Right lobe of liver (tissue), 6 donors: ENCODE measurements around the gene NIFK. TPM values are rescaled to one million over a fixed set of nuclear protein-coding genes. Genes with fewer than 3 reads are reported as not detected.

Experiments
- ATAC-seq, 4 donors: fragments of 200-7000 bp; cut with Tn5 transposase; one replicate each; pipeline ENCODE4 v1.9.1; 2020; ENCODE audit warnings: mild to moderate bottlenecking in 4 of 4, moderate library complexity in 4 of 4
- DNase-seq, 3 donors: peaks; one replicate each; pipeline ENCODE4 v3.0.0-alpha.2; 2020
- H3K27ac ChIP-seq, 3 donors: fragments of 200-600 bp; one replicate each; pipeline ENCODE4 v1.8.0; 2022
- H3K27me3 ChIP-seq, 2 donors: fragments of 200-600 bp; one replicate each; pipeline ENCODE4 v1.8.0; 2022
- H3K36me3 ChIP-seq, 4 donors: fragments of 200-600 bp; sonication (generic) in 1 of 4; one replicate each; pipeline versions ENCODE4 v1.5.1 to v1.8.0; 2017 to 2022; ENCODE audit warnings: control low read depth in 1 of 4
- H3K4me1 ChIP-seq, 4 donors: fragments of 200-600 bp; sonication (generic) in 1 of 4; one replicate each; pipeline versions ENCODE4 v1.5.1 to v1.8.0; 2017 to 2022; ENCODE audit warnings: control low read depth in 1 of 4
- H3K4me3 ChIP-seq, 3 donors: fragments of 200-600 bp; one replicate each; pipeline ENCODE4 v1.8.0; 2022
- H3K9me3 ChIP-seq, 4 donors: fragments of 200-600 bp; sonication (generic) in 1 of 4; one replicate each; pipeline versions ENCODE4 v1.5.1 to v1.8.0; 2017 to 2022; ENCODE audit warnings: control low read depth in 1 of 4
- POLR2A ChIP-seq: fragments of 450-650 bp; IDR thresholded peaks from one replicate; pipeline ENCODE4 v1.6.1; 2017; ENCODE audit warnings: antibody characterized with exemption, mild to moderate bottlenecking
- WGBS: methylation state at CpG from one replicate; pipeline ENCODE4 v1.1.6; 2018; ENCODE audit warnings: low coverage, low lambda C conversion rate; ENCODE audit not compliant: insufficient coverage; ENCODE audit errors: missing lambda C conversion rate; 5-methylcytosine and 5-hydroxymethylcytosine counted together
- intact Hi-C, 2 donors: fragments of 100-400 bp; cut with DNase I; formaldehyde crosslinking; loops; one replicate each; pipeline versions ENCODE4 v1.11.2 to v1.14.1; 2022
- total RNA-seq, 6 experiments: library from RNA; depleted of rRNA in 2 of 6; stranded (reverse); fragments of >200 nt in 2 of 6; fragmentation: NEBNext Ultra II Directional in 3 of 6; extraction: Animal tissue kit (Norgen Biotek cat#: 25700) in 3 of 6; gene quantifications; one replicate each; pipeline versions ENCODE4 v1.1.0 to v1.2.4, GENCODE V29; 2016 to 2023
- TF ChIP-seq, protein P1 (sequence below), 4 donors: fragments of 200-600 bp in 3 of 4; fragments of 450-650 bp in 1 of 4; IDR thresholded peaks; one replicate each; pipeline versions ENCODE4 v1.5.1 to v1.8.0; 2016 to 2022; ENCODE audit warnings: antibody characterized with exemption in 4 of 4, mild to moderate bottlenecking in 2 of 4
- donor health status: DM: no; HTN: yes; CAD: no.
- donor health status: DM: no; HTN: no; CAD: no.
- donor health status: DM: no; HTN: no; CAD: no.
- donor health status: DM: no; HTN: yes; CAD: no.
- donor health status: DM: no; HTN: yes; CAD: no.

NIFK gene
- total RNA-seq, 6 experiments from 2014 or later, result 13.9 to 37.7 (median 27.2) TPM

GRCh38 chr2:121768143-121768755 is 31.6 kb upstream of the NIFK start:
- DNase-seq, result no peak
- no peaks in the 10 kb centered on the region for H3K9me3 ChIP-seq
- no peak for TF ChIP-seq POLR2A
- TF ChIP-seq, protein P1, sequence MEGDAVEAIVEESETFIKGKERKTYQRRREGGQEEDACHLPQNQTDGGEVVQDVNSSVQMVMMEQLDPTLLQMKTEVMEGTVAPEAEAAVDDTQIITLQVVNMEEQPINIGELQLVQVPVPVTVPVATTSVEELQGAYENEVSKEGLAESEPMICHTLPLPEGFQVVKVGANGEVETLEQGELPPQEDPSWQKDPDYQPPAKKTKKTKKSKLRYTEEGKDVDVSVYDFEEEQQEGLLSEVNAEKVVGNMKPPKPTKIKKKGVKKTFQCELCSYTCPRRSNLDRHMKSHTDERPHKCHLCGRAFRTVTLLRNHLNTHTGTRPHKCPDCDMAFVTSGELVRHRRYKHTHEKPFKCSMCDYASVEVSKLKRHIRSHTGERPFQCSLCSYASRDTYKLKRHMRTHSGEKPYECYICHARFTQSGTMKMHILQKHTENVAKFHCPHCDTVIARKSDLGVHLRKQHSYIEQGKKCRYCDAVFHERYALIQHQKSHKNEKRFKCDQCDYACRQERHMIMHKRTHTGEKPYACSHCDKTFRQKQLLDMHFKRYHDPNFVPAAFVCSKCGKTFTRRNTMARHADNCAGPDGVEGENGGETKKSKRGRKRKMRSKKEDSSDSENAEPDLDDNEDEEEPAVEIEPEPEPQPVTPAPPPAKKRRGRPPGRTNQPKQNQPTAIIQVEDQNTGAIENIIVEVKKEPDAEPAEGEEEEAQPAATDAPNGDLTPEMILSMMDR (IDR thresholded peaks at IDR 0.05), result no peak
- peaks cover 0 to 49% (median 15%) of the 10 kb centered on the region in 4 donors for H3K36me3 ChIP-seq
- no peaks in the 10 kb centered on the region for H3K27me3 ChIP-seq
- H3K4me3 ChIP-seq, result no peak overlapping the region
- intact Hi-C loops, result no loop called here
- ATAC-seq, result no peak
- H3K27ac ChIP-seq, result no peak overlapping the region
- no peaks in the 10 kb centered on the region for H3K4me1 ChIP-seq
- WGBS, result 91% methylated on average over 4 of the region's 5 CpGs

GRCh38 chr2:121766624-121767023 is 29.9 kb upstream of the NIFK start:
- Histone ChIP-seq H3K9me3 (no peaks in the 10 kb centered on the region), H3K27me3 (no peaks in the 10 kb centered on the region), H3K27ac (no peak overlapping the region), H3K4me3 (no peak overlapping the region), H3K4me1 (no peaks in the 10 kb centered on the region), H3K36me3 (peaks cover 0 to 64% (median 15%) of the 10 kb centered on the region in 4 donors)
- no peak for ATAC-seq
- no peak for DNase-seq
- TF ChIP-seq POLR2A, result no peak
- TF ChIP-seq, protein P1 (IDR thresholded peaks at IDR 0.05), result no peak
- 60% methylated on average over 1 of the region's 1 CpG for WGBS
- intact Hi-C loops, result no loop called here

GRCh38 chr2:121764681-121765228 is 28.1 kb upstream of the NIFK start:
- WGBS, result 84% methylated on average over 5 of the region's 10 CpGs
- peaks cover 0 to 77% (median 19%) of the 10 kb centered on the region in 4 donors for H3K36me3 ChIP-seq
- no peak for ATAC-seq

DNA sequence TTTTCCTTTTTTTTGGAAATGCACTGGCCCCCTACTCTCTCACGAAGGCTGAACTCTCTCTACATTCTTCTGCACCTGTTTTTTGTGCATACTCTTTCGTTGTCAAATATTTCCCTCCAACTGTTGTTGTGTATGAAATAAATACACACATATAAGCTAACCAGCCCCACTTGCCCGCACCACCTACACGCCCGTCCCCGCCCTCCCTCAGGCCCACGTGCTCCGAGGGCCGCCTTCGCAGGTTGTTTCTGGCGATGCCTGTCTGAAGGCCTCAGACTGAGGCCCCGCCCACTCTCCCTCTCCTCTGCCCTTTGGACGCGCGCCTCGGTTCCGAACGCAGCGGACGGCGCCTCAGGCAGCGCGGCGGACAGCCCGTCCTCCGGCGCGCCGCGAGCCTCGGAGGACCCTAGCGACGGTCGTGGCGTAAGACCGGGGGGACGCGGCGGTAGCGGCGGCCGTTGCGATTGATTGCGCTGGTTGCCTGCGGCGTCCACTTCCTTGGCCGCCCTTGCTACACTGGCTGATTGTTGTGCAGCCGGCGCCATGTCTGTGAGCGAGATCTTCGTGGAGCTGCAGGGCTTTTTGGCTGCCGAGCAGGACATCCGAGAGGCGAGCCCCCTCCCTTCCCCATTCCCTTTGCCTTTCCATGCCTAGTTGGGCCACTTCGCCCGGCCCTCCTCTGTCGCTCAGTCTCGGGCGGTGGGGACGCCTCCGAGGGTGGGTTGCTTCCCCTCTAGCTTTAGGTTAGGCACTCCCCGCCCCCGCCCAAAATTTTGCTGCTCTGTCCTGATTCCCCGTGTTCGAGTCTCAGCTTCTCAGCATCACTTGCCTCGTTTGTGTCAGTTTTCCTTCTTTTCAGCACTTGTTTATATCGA is 18.8 kb upstream of the NIFK start, which contains the start of gene TSN:
TSS of gene TSN (plus strand) at position 415 of the 875 bp plus-strand sequence. CDS start at position 544, 129 bp downstream.
- Histone ChIP-seq H3K4me3 (peak within 1 kb of the TSS; percentile 98 to 100 (median 99)), H3K4me1 (peaks cover 0 to 14% (median 6%) of the 10 kb centered on the region in 4 donors), H3K9me3 (no peaks in the 10 kb centered on the region), H3K27ac (peak within 1 kb of the TSS; percentile 33 to 74 (median 73)), H3K27me3 (no peaks in the 10 kb centered on the region), H3K36me3 (peaks cover 0 to 18% (median 0%) of the 10 kb centered on the region in 4 donors)
- peak; percentile 47 for TF ChIP-seq POLR2A
- TF ChIP-seq, protein P1 (IDR thresholded peaks at IDR 0.05), result no peak
- intact Hi-C loops, result no loop called here
- under 1% methylated on average over 34 of the region's 67 CpGs for WGBS
- DNase-seq (peak; percentile 97 to 98 (median 98)), ATAC-seq (peak; percentile 99 to 100 (median 100))

More at GRCh38 chr2:121764681-121765228, 28.1 kb upstream of the NIFK start:
- no peak overlapping the region for H3K4me3 ChIP-seq
- TF ChIP-seq, protein P1 (IDR thresholded peaks at IDR 0.05), result no peak
- no peak for TF ChIP-seq POLR2A
- intact Hi-C loops, result no loop called here
- no peaks in the 10 kb centered on the region for H3K9me3 ChIP-seq
- no peaks in the 10 kb centered on the region for H3K27me3 ChIP-seq
- H3K4me1 ChIP-seq, result no peaks in the 10 kb centered on the region
- no peak overlapping the region for H3K27ac ChIP-seq
- DNase-seq, result no peak
